ENCODE results near the gene SNUPN. TPM values are rescaled to one million over a fixed set of nuclear protein-coding genes. Genes with fewer than 3 reads are reported as not detected.
"Not testable (repeated sequence)": the region's sequence is repeated elsewhere in the genome, so short reads cannot be mapped to it uniquely, and the experiment has no call there.

SNUPN gene
- total RNA-seq, 1 experiment from 2014 or later: 43.9 TPM

GRCh38 chr15:75637245-75638009 lies 11.9 kb upstream of the SNUPN start:
- DNase-seq (ENCODE audit: low read depth): no peak

GRCh38 chr15:75636026-75636425 lies 10.5 kb upstream of the SNUPN start:
- no peak for DNase-seq (ENCODE audit: low read depth)

- DNase-seq (ENCODE audit: low read depth): not testable (repeated sequence)
Observed at GRCh38 chr15:75633922-75634321, 8.4 kb upstream of the SNUPN start.

- no peak for DNase-seq (ENCODE audit: low read depth)
Observed at GRCh38 chr15:75631935-75632334, 6.4 kb upstream of the SNUPN start.

- DNase-seq (ENCODE audit: low read depth): no peak
Observed at GRCh38 chr15:75622505-75622904, 3.0 kb downstream of the SNUPN start.

GRCh38 chr15:75620841-75621391 lies 4.6 kb downstream of the SNUPN start:
- DNase-seq (ENCODE audit: low read depth): peak; percentile 93

GRCh38 chr15:75620058-75620820 lies 5.3 kb downstream of the SNUPN start:
- peak; percentile 80 for DNase-seq (ENCODE audit: low read depth)

GRCh38 chr15:75616766-75617165 lies 8.8 kb downstream of the SNUPN start:
- no peak for DNase-seq (ENCODE audit: low read depth)

GRCh38 chr15:75606711-75607699 lies 18.5 kb downstream of the SNUPN start:
- peak; percentile 21 for DNase-seq (ENCODE audit: low read depth)

GRCh38 chr15:75606026-75606425 lies 19.5 kb downstream of the SNUPN start:
- DNase-seq (ENCODE audit: low read depth): no peak

GRCh38 chr15:75599401-75599800 lies 26.1 kb downstream of the SNUPN start:
- no peak for DNase-seq (ENCODE audit: low read depth)

- no peak for DNase-seq (ENCODE audit: low read depth)
Observed at GRCh38 chr15:75598361-75598760, 27.2 kb downstream of the SNUPN start.

- DNase-seq (ENCODE audit: low read depth): no peak
Observed at GRCh38 chr15:75597667-75598341, 27.7 kb downstream of the SNUPN start.

GRCh38 chr15:75596703-75597345 lies 28.7 kb downstream of the SNUPN start:
- DNase-seq (ENCODE audit: low read depth): no peak

- no peak for DNase-seq (ENCODE audit: low read depth)
Observed at GRCh38 chr15:75594276-75594675, 31.2 kb downstream of the SNUPN start.

- no peak for DNase-seq (ENCODE audit: low read depth)
Observed at GRCh38 chr15:75591655-75592364, 33.7 kb downstream of the SNUPN start.

- no peak for DNase-seq (ENCODE audit: low read depth)
Observed at GRCh38 chr15:75590239-75590638, 35.3 kb downstream of the SNUPN start.

- no peak for DNase-seq (ENCODE audit: low read depth)
Observed at GRCh38 chr15:75589071-75589470, 36.5 kb downstream of the SNUPN start.

- DNase-seq (ENCODE audit: low read depth): not testable (repeated sequence)
Observed at GRCh38 chr15:75586422-75586821, 39.1 kb downstream of the SNUPN start.

- DNase-seq (ENCODE audit: low read depth): no peak
Observed at GRCh38 chr15:75584121-75584520, 41.4 kb downstream of the SNUPN start.

All from LHCN-M2 (cell line).